KMS-11 (cell line): ENCODE results near the gene SLC6A4.

ENCODE experiments used
- H2AFZ ChIP-seq: fragments of 200-600 bp; sonication (generic); 2 replicates; pipeline ENCODE4 v1.6.1; 2016; ENCODE audit warnings: antibody characterized with exemption, mixed run types, low read depth
- H3K27ac ChIP-seq: fragments of 200-600 bp; sonication (generic); 2 replicates; pipeline ENCODE4 v1.6.1; 2016; ENCODE audit warnings: mild to moderate bottlenecking, mixed run types
- H3K27me3 ChIP-seq: fragments of 200-600 bp; sonication (generic); 2 replicates; pipeline ENCODE4 v1.6.1; 2017; ENCODE audit warnings: mild to moderate bottlenecking, low read depth, mixed run types, moderate library complexity; ENCODE audit not compliant: insufficient read depth
- H3K36me3 ChIP-seq: fragments of 200-600 bp; sonication (generic); 2 replicates; pipeline ENCODE4 v1.6.1; 2017; ENCODE audit warnings: mild to moderate bottlenecking, mixed run types; ENCODE audit not compliant: insufficient read depth
- H3K4me1 ChIP-seq: fragments of 200-600 bp; sonication (generic); 2 replicates; pipeline ENCODE4 v1.6.1; 2016; ENCODE audit warnings: mild to moderate bottlenecking, low read depth, mixed run types; ENCODE audit not compliant: poor library complexity, severe bottlenecking
- H3K4me2 ChIP-seq: fragments of 200-600 bp; sonication (generic); 2 replicates; pipeline ENCODE4 v1.7.0; 2016; ENCODE audit warnings: mild to moderate bottlenecking, mixed run types
- H3K4me3 ChIP-seq: fragments of 200-600 bp; sonication (generic); IDR thresholded peaks from 2 replicates; pipeline ENCODE4 v1.6.1; 2017; ENCODE audit warnings: low read depth, low read length, mixed read lengths; ENCODE audit not compliant: insufficient read depth
- H3K79me2 ChIP-seq: fragments of 200-600 bp; sonication (generic); 2 replicates; pipeline ENCODE4 v1.6.1; 2016; ENCODE audit warnings: low read depth, mixed run types; ENCODE audit not compliant: insufficient read depth
- H3K9ac ChIP-seq: fragments of 200-600 bp; sonication (generic); 2 replicates; pipeline ENCODE4 v1.6.1; 2016; ENCODE audit warnings: mild to moderate bottlenecking, mixed run types
- H4K20me1 ChIP-seq: fragments of 200-600 bp; sonication (generic); 2 replicates; pipeline ENCODE4 v1.6.1; 2016; ENCODE audit warnings: mild to moderate bottlenecking, mixed run types; ENCODE audit not compliant: insufficient read depth
- TF ChIP-seq, protein P1 (sequence below): fragments of 200-600 bp; sonication (generic); conservative IDR thresholded peaks from 2 replicates; pipeline ENCODE4 v1.6.1; 2017; ENCODE audit warnings: low read depth, mild to moderate bottlenecking, antibody characterized with exemption, low read length, moderate library complexity, mixed read lengths

SLC6A4 gene

DNA sequence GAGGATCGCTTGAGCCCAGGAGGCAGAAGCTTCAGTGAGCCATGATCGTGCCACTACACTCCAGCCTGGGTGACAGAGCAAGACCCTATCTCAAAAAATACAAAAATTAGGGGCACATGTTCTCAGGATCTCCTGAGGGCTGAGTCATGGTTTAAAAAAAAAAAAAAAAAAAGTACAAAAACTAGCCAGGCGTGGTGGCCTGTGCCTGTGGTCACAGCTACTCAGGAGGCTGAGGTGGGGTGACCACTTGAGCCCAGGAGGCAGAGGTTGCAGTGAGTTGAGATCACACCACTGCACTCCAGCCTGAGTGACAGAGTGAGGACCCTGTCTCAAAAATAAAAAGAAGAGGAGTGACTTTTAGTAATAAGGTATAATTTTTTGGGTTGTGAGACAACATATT is 39.4 kb upstream of the SLC6A4 start:
- Histone ChIP-seq H3K79me2 (no peaks in the 10 kb centered on the region), H3K27me3 (no peaks in the 10 kb centered on the region), H2AFZ (no peak overlapping the region), H3K9ac (no peak overlapping the region), H4K20me1 (no peaks in the 10 kb centered on the region), H3K4me1 (no peaks in the 10 kb centered on the region), H3K36me3 (peaks cover 17% of the 10 kb centered on the region; the same call in 1 of the 2 replicates), H3K4me3 (no peak overlapping the region), H3K27ac (no peak overlapping the region), H3K4me2 (no peak overlapping the region)
- TF ChIP-seq, protein P1, sequence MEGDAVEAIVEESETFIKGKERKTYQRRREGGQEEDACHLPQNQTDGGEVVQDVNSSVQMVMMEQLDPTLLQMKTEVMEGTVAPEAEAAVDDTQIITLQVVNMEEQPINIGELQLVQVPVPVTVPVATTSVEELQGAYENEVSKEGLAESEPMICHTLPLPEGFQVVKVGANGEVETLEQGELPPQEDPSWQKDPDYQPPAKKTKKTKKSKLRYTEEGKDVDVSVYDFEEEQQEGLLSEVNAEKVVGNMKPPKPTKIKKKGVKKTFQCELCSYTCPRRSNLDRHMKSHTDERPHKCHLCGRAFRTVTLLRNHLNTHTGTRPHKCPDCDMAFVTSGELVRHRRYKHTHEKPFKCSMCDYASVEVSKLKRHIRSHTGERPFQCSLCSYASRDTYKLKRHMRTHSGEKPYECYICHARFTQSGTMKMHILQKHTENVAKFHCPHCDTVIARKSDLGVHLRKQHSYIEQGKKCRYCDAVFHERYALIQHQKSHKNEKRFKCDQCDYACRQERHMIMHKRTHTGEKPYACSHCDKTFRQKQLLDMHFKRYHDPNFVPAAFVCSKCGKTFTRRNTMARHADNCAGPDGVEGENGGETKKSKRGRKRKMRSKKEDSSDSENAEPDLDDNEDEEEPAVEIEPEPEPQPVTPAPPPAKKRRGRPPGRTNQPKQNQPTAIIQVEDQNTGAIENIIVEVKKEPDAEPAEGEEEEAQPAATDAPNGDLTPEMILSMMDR, result no peak

DNA sequence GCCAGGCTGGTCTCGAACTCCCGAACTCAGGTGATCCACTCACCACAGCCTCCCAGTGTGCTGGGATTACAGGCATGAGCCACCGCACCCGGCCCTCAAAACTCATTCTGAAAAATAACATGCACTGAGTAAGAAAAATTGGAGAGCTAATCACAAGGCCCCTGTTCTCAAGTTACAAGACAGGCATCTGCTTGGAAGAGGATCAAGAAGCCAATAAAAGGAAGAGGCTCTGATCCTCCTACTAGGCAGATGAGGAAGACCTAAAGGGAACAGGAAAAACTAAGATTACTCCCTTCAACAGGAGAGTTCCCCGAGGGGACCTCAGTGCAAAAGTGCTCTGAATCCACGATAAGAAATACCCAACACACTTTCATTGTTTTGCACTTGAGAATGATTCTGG is 37.9 kb upstream of the SLC6A4 start:
- H3K9ac ChIP-seq, result no peak overlapping the region
- H3K27me3 ChIP-seq, result no peaks in the 10 kb centered on the region
- H3K4me2 ChIP-seq, result no peak overlapping the region
- TF ChIP-seq, protein P1, result no peak
- no peaks in the 10 kb centered on the region for H3K79me2 ChIP-seq
- H3K4me1 ChIP-seq, result no peaks in the 10 kb centered on the region
- H3K4me3 ChIP-seq, result no peak overlapping the region
- H4K20me1 ChIP-seq, result no peaks in the 10 kb centered on the region
- peaks cover 17% of the 10 kb centered on the region; the same call in 1 of the 2 replicates for H3K36me3 ChIP-seq
- no peak overlapping the region for H2AFZ ChIP-seq
- no peak overlapping the region for H3K27ac ChIP-seq

DNA sequence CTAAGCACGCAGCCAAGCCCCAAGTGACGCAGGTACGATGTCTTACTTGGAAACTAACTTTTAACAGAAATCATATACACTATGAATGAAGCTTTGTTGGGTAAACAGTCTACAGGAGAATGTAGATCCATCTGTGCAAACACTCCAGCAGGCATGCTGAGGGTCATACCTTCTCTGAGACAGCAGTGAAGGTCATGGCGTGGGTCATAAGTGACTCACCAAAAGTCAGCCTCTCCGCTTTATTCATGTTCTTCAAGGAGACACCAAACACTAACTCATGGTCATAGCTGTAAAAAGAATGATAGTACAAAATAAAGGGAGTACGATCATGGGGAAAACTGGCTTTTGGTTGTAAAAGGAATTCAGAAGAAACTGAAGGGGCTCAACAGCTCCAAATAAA is 35.6 kb upstream of the SLC6A4 start:
- Histone ChIP-seq H3K4me3 (no peak overlapping the region), H3K27me3 (no peaks in the 10 kb centered on the region), H3K4me2 (no peak overlapping the region), H3K9ac (no peak overlapping the region), H3K4me1 (no peaks in the 10 kb centered on the region), H3K27ac (no peak overlapping the region), H2AFZ (no peak overlapping the region), H3K79me2 (no peaks in the 10 kb centered on the region), H4K20me1 (no peaks in the 10 kb centered on the region), H3K36me3 (peaks cover 17% of the 10 kb centered on the region; the same call in 1 of the 2 replicates)
- TF ChIP-seq, protein P1, result no peak

- no peak overlapping the region for H3K4me2 ChIP-seq
- H3K79me2 ChIP-seq, result no peaks in the 10 kb centered on the region
- no peaks in the 10 kb centered on the region for H3K27me3 ChIP-seq
- H4K20me1 ChIP-seq, result no peaks in the 10 kb centered on the region
- no peak overlapping the region for H3K9ac ChIP-seq
- TF ChIP-seq, protein P1, result no peak
- no peak overlapping the region for H3K27ac ChIP-seq
- H3K4me1 ChIP-seq, result no peaks in the 10 kb centered on the region
- peaks cover 14% of the 10 kb centered on the region; the same call in 1 of the 2 replicates for H3K36me3 ChIP-seq
- no peak overlapping the region for H3K4me3 ChIP-seq
- H2AFZ ChIP-seq, result no peak overlapping the region
Observed at GRCh38 chr17:30267625-30268024, 32.1 kb upstream of the SLC6A4 start.
